CD4-positive, alpha-beta T cell (primary cell): ENCODE data around the gene PRDM8. TPM values are rescaled to one million over a fixed set of nuclear protein-coding genes. Genes with fewer than 3 reads are reported as not detected.

Experiments
- ATAC-seq: fragments of 200-7000 bp; cut with Tn5 transposase; one replicate; pipeline ENCODE4 v1.10.0; 2022; ENCODE audit warnings: mild to moderate bottlenecking; ENCODE audit not compliant: poor library complexity
- CTCF ChIA-PET: fragments of 350-600 bp; sonication (Branson Sonifier 250); formaldehyde crosslinking; loops from one replicate; lab custom pipeline; 2021; ENCODE audit warnings: antibody characterized with exemption, inconsistent platforms; lab: Charles Lee
- POLR2A ChIA-PET: fragments of 350-600 bp; sonication (Branson Sonifier 250); formaldehyde crosslinking; loops from one replicate; lab custom pipeline; 2021; ENCODE audit warnings: antibody characterized with exemption, inconsistent platforms; lab: Charles Lee
- DNase-seq, 14 experiments: peaks; one replicate each; pipeline ENCODE4 v3.0.0-alpha.2; 2013 to 2020; ENCODE audit warnings: mixed read lengths in 2 of 14
- H3K27ac ChIP-seq, 2 donors: one replicate each; pipeline versions ENCODE4 v1.5.1 to v1.7.0; 2013; ENCODE audit warnings: low read length in 2 of 2, low read depth in 1 of 2, mild to moderate bottlenecking in 1 of 2
- H3K27me3 ChIP-seq, 2 experiments: 1 replicate in 1 of 2; 2 replicates in 1 of 2; pipeline versions ENCODE4 v1.6.1 to v1.7.0; 2013; ENCODE audit warnings: low read length in 2 of 2, control low read depth in 1 of 2, mild to moderate bottlenecking in 1 of 2, moderate library complexity in 1 of 2; ENCODE audit not compliant: insufficient read depth in 2 of 2, control insufficient read depth in 1 of 2
- H3K36me3 ChIP-seq: one replicate; pipeline ENCODE4 v1.6.1; 2013; ENCODE audit warnings: low read length, control low read depth; ENCODE audit not compliant: insufficient read depth
- H3K4me1 ChIP-seq: one replicate; pipeline ENCODE4 v1.6.1; 2013; ENCODE audit warnings: low read length, control low read depth; ENCODE audit not compliant: insufficient read depth
- H3K4me3 ChIP-seq: one replicate; pipeline ENCODE4 v1.5.1; 2013; ENCODE audit warnings: mild to moderate bottlenecking, low read length, moderate library complexity
- H3K9me3 ChIP-seq, 2 experiments: 1 replicate in 1 of 2; 2 replicates in 1 of 2; pipeline versions ENCODE4 v1.6.1 to v1.7.0; 2013; ENCODE audit warnings: low read length in 2 of 2, mild to moderate bottlenecking in 2 of 2, control low read depth in 1 of 2, moderate library complexity in 1 of 2; ENCODE audit not compliant: control insufficient read depth in 1 of 2, insufficient read depth in 1 of 2
- H3K27ac Mint-ChIP-seq: one replicate; pipeline ENCODE4 v1.8.0; 2020; ENCODE audit warnings: mixed read lengths
- H3K27me3 Mint-ChIP-seq: one replicate; pipeline ENCODE4 v1.8.0; 2021; ENCODE audit warnings: mixed read lengths
- H3K36me3 Mint-ChIP-seq: one replicate; pipeline ENCODE4 v1.8.0; 2021; ENCODE audit warnings: low read depth, mixed read lengths
- H3K4me1 Mint-ChIP-seq: one replicate; pipeline ENCODE4 v1.8.0; 2021; ENCODE audit warnings: low read depth, mixed read lengths
- H3K4me3 Mint-ChIP-seq: one replicate; pipeline ENCODE4 v1.8.0; 2020; ENCODE audit warnings: mild to moderate bottlenecking, mixed read lengths
- H3K9me3 Mint-ChIP-seq: one replicate; pipeline ENCODE4 v1.8.0; 2020; ENCODE audit warnings: mixed read lengths
- intact Hi-C, 2 experiments: fragments of 100-400 bp; cut with DNase I in 1 of 2; cut with micrococcal nuclease in 1 of 2; formaldehyde crosslinking; loops; one replicate each; pipeline versions ENCODE4 v1.15.1 to v1.9.0; 2023 to 2025; cut with DNase I, micrococcal nuclease
- total RNA-seq, 174 experiments: library from RNA in 2 of 174; stranded (reverse) in 2 of 174; gene quantifications; one replicate each; pipeline ENCODE4 v1.2.3 and lab custom pipeline; 2021 to 2026
- TF ChIP-seq, protein P1 (sequence below): fragments of 200-600 bp; IDR thresholded peaks from one replicate; pipeline ENCODE4 v1.8.0; 2022; ENCODE audit warnings: antibody characterized with exemption, mild to moderate bottlenecking

PRDM8 gene
- total RNA-seq, 2 experiments from 2014 or later, result 4.2 to 5.1 TPM

GRCh38 chr4:80219301-80220025 lies 22.2 kb downstream of the PRDM8 start:
- ChIA-PET CTCF (no interaction called here), POLR2A (interaction anchor here (0.6 to 1.1 kb wide), 3 partner anchors 17 to 133 kb away, joined by 3 read pairs; no protein-coding TSS in a partner anchor)
- intact Hi-C loops, result loop anchor here (5.0 to 10.0 kb wide), 3 partner anchors 37 to 1177 kb away; no protein-coding TSS in a partner anchor

DNA sequence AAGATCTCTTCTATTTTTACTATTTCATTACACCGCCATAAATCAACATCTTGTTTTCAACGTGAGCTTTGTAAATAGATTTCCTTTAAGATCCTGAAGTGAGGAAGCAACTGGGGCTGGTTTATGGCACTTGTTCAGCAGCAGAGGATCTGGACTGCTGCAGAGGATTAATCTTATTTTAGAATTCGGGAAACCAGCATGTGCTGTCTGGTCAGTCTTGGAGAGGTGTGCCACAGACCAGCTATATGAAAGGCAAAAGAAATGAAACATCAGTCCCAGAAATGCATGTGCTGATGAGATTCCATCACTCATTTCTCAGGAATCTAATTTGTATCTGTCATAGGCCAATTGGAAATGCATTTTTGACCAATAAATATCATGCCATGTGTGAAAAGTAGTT lies 23.4 kb downstream of the PRDM8 start:
- Mint-ChIP-seq H3K9me3 (no peaks in the 10 kb centered on the region), H3K4me3 (no peak overlapping the region), H3K36me3 (no peaks in the 10 kb centered on the region), H3K27ac (no peak overlapping the region), H3K27me3 (peaks cover 47% of the 10 kb centered on the region), H3K4me1 (no peaks in the 10 kb centered on the region)
- intact Hi-C loops, result no loop called here
- Histone ChIP-seq H3K4me3 (no peak overlapping the region), H3K27ac (no peak overlapping the region), H3K4me1 (no peaks in the 10 kb centered on the region), H3K9me3 (no peaks in the 10 kb centered on the region), H3K36me3 (no peaks in the 10 kb centered on the region), H3K27me3 (peaks cover 3 to 48% of the 10 kb centered on the region in 2 experiments)
- ChIA-PET POLR2A (interaction anchor here (0.7 to 1.3 kb wide), 3 partner anchors 9 to 36 kb away, joined by 3 to 4 read pairs (median 3); no protein-coding TSS in a partner anchor), CTCF (interaction anchor here (0.7 to 1.4 kb wide), 2 partner anchors 9 to 95 kb away, joined by 3 to 4 read pairs; no protein-coding TSS in a partner anchor)
- TF ChIP-seq, protein P1, sequence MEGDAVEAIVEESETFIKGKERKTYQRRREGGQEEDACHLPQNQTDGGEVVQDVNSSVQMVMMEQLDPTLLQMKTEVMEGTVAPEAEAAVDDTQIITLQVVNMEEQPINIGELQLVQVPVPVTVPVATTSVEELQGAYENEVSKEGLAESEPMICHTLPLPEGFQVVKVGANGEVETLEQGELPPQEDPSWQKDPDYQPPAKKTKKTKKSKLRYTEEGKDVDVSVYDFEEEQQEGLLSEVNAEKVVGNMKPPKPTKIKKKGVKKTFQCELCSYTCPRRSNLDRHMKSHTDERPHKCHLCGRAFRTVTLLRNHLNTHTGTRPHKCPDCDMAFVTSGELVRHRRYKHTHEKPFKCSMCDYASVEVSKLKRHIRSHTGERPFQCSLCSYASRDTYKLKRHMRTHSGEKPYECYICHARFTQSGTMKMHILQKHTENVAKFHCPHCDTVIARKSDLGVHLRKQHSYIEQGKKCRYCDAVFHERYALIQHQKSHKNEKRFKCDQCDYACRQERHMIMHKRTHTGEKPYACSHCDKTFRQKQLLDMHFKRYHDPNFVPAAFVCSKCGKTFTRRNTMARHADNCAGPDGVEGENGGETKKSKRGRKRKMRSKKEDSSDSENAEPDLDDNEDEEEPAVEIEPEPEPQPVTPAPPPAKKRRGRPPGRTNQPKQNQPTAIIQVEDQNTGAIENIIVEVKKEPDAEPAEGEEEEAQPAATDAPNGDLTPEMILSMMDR, result no peak
- DNase-seq, result no peak
- ATAC-seq, result no peak

More at GRCh38 chr4:80219301-80220025, 22.2 kb downstream of the PRDM8 start:
- no peaks in the 10 kb centered on the region for H3K9me3 ChIP-seq
- Mint-ChIP-seq H3K4me1 (no peaks in the 10 kb centered on the region), H3K9me3 (no peaks in the 10 kb centered on the region), H3K36me3 (no peaks in the 10 kb centered on the region), H3K27me3 (peaks cover 47% of the 10 kb centered on the region), H3K27ac (no peak overlapping the region), H3K4me3 (no peak overlapping the region)
- peaks cover 3 to 41% of the 10 kb centered on the region in 2 experiments for H3K27me3 ChIP-seq
- H3K4me1 ChIP-seq, result no peaks in the 10 kb centered on the region
- ATAC-seq (no peak), DNase-seq (no peak)
- H3K4me3 ChIP-seq, result no peak overlapping the region
- TF ChIP-seq, protein P1, result no peak
- H3K27ac ChIP-seq, result no peak overlapping the region
- H3K36me3 ChIP-seq, result no peaks in the 10 kb centered on the region

- Mint-ChIP-seq H3K9me3 (no peaks in the 10 kb centered on the region), H3K36me3 (no peaks in the 10 kb centered on the region), H3K4me3 (no peak overlapping the region), H3K27me3 (peaks cover 46% of the 10 kb centered on the region), H3K4me1 (no peaks in the 10 kb centered on the region), H3K27ac (no peak overlapping the region)
- ATAC-seq (no peak), DNase-seq (no peak)
- H3K9me3 ChIP-seq, result no peaks in the 10 kb centered on the region
- H3K27me3 ChIP-seq, result peaks cover 3 to 47% of the 10 kb centered on the region in 2 experiments
- intact Hi-C loops, result no loop called here
- H3K4me1 ChIP-seq, result no peaks in the 10 kb centered on the region
- POLR2A ChIA-PET, result interaction anchor here (1.3 kb wide), 1 partner anchor 10 kb away, joined by 4 read pairs; no protein-coding TSS in a partner anchor
- no peak overlapping the region for H3K27ac ChIP-seq
- no peak overlapping the region for H3K4me3 ChIP-seq
- CTCF ChIA-PET, result interaction anchor here (1.4 kb wide), 1 partner anchor 96 kb away, joined by 4 read pairs; no protein-coding TSS in a partner anchor
- TF ChIP-seq, protein P1, result peak; percentile 21
- no peaks in the 10 kb centered on the region for H3K36me3 ChIP-seq
Measured at GRCh38 chr4:80221161-80221560, 23.9 kb downstream of the PRDM8 start.
